Astrocyte of the spinal cord (primary cell): Measurements from ENCODE around the gene METTL17.
A peak's percentile ranks its signal among the peaks of the same experiment; 100 is the strongest.
"Not testable (repeated sequence)": the region's sequence is repeated elsewhere in the genome, so short reads cannot be mapped to it uniquely, and the experiment has no call there.

Source experiments
- DNase-seq: peaks from one replicate; pipeline ENCODE4 v3.0.0; 2011; ENCODE audit warnings: low read depth, low spot score
- H3K4me3 ChIP-seq: 2 replicates; pipeline ENCODE4 v1.5.1; 2011; ENCODE audit warnings: low read depth, mild to moderate bottlenecking, low read length, moderate library complexity
- in situ Hi-C: cut with HindIII; loops from 2 replicates; pipeline ENCODE4 v1.10.0; 2017; ENCODE audit warnings: low sequenced_read_pairs
- TF ChIP-seq, protein P1 (sequence below): IDR thresholded peaks from 2 replicates; pipeline ENCODE4 v1.5.1; 2012; ENCODE audit warnings: low read depth, mild to moderate bottlenecking, low read length, inconsistent platforms

METTL17 gene

DNA sequence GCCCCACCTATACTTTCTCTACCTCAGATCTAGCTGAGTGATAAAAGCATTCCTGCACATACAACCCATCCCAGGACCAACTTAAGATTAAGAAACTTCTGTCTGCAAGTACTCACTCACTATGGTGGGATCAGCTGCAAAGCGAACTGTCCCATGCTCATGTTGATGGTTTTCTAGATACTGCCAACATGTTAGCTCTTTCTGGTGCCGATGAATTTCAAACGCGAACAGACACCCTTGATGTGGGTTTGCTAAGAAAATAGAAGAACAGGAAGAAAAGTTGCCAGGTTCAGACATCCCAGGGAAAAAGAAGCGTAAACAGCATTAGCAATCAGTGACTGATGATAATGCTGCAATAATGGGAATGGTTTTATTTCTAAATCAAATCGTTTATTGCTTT, 7.8 kb downstream of the METTL17 start:
- DNase-seq = no peak
- TF ChIP-seq, protein P1, sequence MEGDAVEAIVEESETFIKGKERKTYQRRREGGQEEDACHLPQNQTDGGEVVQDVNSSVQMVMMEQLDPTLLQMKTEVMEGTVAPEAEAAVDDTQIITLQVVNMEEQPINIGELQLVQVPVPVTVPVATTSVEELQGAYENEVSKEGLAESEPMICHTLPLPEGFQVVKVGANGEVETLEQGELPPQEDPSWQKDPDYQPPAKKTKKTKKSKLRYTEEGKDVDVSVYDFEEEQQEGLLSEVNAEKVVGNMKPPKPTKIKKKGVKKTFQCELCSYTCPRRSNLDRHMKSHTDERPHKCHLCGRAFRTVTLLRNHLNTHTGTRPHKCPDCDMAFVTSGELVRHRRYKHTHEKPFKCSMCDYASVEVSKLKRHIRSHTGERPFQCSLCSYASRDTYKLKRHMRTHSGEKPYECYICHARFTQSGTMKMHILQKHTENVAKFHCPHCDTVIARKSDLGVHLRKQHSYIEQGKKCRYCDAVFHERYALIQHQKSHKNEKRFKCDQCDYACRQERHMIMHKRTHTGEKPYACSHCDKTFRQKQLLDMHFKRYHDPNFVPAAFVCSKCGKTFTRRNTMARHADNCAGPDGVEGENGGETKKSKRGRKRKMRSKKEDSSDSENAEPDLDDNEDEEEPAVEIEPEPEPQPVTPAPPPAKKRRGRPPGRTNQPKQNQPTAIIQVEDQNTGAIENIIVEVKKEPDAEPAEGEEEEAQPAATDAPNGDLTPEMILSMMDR = no peak
- no peak overlapping the region for H3K4me3 ChIP-seq
- in situ Hi-C loops = no loop called here

DNA sequence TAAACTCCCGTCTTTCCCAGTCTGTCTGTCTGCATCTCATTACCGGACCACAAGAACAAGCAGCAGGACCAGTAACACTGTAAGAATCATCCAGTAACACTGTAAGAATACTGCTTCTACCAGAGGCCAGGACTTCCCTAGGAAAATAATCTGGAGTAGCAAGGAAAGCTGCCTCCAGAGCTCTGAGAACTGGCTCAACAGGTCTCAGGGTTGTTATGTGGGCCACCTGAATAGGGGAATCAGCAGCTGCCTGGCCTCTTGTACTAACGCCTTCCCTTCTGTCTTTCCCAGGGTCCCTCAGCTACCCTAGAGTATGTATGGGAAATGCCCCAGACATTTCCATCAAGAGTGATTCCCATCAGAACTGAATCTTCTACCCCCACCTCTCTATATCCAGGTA, 8.4 kb downstream of the METTL17 start:
- TF ChIP-seq, protein P1 = no peak
- in situ Hi-C loops = no loop called here
- H3K4me3 ChIP-seq = no peak overlapping the region
- no peak for DNase-seq

DNA sequence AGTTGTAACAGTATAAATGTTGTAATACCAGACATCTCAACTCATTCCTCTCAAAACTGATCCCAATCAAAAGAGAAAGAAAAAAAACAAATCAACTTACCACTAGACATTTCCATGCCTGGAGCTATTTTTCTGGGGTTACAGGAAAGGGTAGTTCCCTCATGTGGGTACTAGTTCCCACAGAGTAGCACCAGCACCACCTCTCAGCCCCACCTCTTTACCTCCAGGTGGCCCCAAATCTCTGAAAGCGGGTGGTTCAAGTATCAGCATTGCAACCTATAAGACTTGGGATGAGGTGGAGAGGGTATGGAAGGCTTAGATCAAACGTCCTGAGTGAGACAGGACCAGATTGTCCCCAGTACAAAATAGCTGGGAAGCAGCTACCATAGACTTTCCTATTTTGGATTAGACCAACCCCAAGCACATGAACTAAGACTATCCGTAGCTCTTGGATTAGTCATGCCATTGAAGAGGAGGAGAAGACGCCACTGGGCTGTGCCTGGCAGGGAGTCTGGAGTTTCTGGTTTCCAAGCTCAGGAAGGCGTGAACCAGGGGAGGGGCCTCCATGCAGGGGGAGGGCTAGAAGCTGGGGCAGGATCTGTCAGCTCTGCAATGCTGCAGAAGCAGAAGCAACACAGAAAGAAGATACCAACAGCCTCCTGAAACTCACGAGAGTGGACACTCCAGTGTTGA, 9.0 kb downstream of the METTL17 start, which contains the start of gene SLC39A2:
SLC39A2 (plus strand) TSS at position 620 of the 693 bp plus-strand sequence. CDS start 154 bp downstream, outside the sequence.
- in situ Hi-C loops = no loop called here
- H3K4me3 ChIP-seq = no peak within 1 kb of the TSS
- peak; percentile 79 for DNase-seq
- TF ChIP-seq, protein P1 = no peak

DNA sequence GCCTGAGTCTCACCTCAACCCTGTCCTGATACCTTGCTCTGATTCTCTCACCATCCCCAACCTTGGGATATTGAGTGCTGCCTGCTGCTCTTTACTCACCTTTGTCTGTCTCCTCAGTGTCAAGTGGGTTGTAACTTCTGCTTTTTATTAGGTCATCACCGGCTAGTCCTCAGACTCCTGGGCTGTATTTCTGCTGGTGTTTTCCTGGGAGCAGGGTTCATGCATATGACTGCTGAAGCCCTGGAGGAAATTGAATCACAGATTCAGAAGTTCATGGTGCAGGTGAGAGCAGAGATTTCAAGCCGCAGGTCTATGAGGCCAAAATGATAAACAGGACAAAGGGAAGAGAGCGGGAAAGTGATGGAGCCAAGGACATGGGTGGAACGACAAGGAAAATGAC, 9.8 kb downstream of the METTL17 start:
- H3K4me3 ChIP-seq = no peak overlapping the region
- DNase-seq = no peak
- in situ Hi-C loops = no loop called here
- TF ChIP-seq, protein P1 = no peak

DNA sequence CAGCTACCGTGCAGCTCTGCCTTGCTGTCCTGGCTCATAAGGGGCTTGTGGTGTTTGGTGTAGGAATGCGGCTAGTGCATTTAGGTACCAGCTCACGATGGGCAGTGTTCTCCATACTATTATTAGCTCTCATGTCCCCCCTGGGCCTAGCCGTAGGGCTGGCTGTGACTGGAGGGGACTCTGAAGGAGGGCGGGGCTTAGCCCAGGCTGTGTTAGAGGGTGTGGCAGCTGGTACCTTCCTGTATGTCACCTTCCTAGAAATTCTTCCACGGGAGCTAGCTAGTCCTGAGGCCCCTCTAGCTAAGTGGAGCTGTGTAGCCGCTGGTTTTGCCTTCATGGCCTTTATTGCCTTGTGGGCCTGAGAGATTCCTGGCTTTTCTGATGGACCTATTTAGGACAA, 11.4 kb downstream of the METTL17 start:
- no peak overlapping the region for H3K4me3 ChIP-seq
- TF ChIP-seq, protein P1 = no peak
- in situ Hi-C loops = no loop called here
- DNase-seq = no peak

DNA sequence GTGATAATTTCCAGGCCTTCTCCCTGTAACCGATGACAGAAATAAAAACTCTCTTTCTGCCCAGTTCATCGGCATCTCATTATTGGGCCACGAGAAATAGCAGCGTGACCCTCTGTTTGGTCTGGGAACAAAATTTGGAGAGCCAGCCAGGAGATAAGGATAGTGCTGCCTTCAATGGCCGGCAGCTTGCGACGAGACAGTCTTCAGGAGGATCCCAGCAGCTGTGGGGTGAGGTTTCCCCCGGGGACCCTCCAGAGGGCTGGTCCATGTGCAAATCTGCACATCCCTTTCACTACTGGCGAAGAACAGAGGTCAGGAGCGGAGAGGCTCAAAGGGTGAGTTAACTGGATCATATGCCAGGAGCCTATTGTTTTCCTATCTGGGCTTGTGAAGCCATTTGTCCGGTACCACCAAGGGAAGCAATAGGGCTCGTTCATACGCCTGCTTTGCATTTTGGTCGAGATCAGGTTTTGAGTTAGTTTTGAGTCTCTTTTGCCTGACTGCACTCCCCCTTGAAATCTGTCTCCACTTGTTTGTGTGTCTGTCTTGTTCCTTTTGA, 14.1 kb downstream of the METTL17 start:
- in situ Hi-C loops = no loop called here
- no peak for DNase-seq
- TF ChIP-seq, protein P1 = no peak
- H3K4me3 ChIP-seq = no peak overlapping the region

DNA sequence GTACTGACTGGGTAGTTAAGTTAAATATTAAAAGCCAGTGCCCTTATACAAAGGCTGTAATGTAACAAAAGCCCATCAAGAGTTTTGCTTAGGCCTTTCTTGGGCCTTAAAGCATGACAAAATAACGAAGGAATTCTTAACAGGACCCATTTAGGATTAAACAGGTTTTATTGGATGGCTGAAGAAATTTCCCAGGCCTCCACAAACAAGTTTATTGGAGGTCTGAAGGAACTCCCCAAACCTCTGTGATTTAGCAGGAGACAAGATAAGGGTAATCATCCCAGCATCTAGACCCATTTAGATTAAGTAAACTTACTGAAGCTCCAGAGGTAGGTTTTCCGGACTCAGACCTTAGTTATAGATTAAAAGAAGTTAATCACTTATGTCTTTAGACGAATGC, 19.9 kb downstream of the METTL17 start:
- H3K4me3 ChIP-seq, in situ Hi-C loops, DNase-seq: not testable (repeated sequence)
